Measurements from ENCODE around the gene TRPV2. TPM values are rescaled to one million over a fixed set of nuclear protein-coding genes. Genes with fewer than 3 reads are reported as not detected.

Gene TRPV2
- total and polyA plus RNA-seq, 9 of the 15 experiments (the other 6 are each of a cell fraction or from before 2014, with no cell fraction given), result 10.0 to 97.5 (median 30.3) TPM

DNA sequence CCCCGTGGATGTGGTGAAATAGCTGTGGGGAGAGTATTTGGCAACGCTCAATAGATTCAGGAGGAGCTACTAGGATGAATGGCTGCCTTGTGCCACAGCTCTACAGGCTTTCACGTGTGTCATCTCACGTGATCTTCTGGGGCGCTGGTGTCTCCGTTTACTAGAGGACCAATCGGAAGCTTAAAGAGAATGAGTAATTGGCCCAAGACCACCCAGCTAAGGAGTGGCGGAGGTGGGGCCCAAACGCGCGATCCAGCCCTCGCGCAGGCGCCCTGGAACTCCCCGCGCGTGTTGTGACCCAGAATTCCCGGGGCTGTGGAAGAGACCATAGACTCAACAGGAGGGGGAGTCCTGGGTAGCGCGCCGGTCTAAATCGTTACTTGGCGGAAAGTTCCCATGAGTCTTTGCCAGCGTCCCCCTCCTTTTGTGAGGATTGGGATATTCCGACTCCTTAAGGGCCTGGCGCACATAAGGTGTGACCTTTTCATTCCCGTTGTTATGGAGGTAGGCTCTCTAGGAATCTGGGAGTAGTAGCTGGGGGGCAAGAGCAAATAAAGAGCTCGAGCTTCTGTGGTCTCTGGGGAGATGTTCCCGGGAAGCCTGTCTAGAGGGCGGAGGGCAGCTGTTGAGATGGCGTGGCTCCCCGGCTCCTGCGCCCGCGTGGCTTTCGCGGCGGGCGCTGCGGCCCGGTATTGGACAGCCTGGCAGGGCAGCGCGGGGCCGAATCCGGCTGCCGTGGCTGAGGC, 23.4 kb downstream of the TRPV2 start (continued):
- 0 out of 2 replicates have a peak, but pooled peaks have one; percentile 7 for TF ChIP-seq ZBTB33 (CRISPR knock-in tag; IDR thresholded peaks at IDR 0.05)
- TF ChIP-seq, protein P1, sequence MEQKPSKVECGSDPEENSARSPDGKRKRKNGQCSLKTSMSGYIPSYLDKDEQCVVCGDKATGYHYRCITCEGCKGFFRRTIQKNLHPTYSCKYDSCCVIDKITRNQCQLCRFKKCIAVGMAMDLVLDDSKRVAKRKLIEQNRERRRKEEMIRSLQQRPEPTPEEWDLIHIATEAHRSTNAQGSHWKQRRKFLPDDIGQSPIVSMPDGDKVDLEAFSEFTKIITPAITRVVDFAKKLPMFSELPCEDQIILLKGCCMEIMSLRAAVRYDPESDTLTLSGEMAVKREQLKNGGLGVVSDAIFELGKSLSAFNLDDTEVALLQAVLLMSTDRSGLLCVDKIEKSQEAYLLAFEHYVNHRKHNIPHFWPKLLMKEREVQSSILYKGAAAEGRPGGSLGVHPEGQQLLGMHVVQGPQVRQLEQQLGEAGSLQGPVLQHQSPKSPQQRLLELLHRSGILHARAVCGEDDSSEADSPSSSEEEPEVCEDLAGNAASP (IDR thresholded peaks at IDR 0.05), result no peak
- peak; percentile 44 for TF ChIP-seq SAP30 (IDR thresholded peaks at IDR 0.05; ENCODE audit: borderline replicate concordance, insufficient read depth, low read depth, low read length, poor library complexity, severe bottlenecking)
- TF ChIP-seq MBD2 (IDR thresholded peaks at IDR 0.05; ENCODE audit: borderline replicate concordance, low read depth), result peak; percentile 95
- TF ChIP-seq PHF8 (IDR thresholded peaks at IDR 0.05; ENCODE audit: borderline replicate concordance, low read length), result peak; percentile 79
- peak; percentile 46; the same call in 1 of the 2 replicates for TF ChIP-seq HES1 (IDR thresholded peaks at IDR 0.05; ENCODE audit: low read depth)
- TF ChIP-seq SMAD1 (IDR thresholded peaks at IDR 0.05; ENCODE audit: low read depth, low read length, partially characterized antibody), result peak; percentile 96
- TF ChIP-seq, protein P2, sequence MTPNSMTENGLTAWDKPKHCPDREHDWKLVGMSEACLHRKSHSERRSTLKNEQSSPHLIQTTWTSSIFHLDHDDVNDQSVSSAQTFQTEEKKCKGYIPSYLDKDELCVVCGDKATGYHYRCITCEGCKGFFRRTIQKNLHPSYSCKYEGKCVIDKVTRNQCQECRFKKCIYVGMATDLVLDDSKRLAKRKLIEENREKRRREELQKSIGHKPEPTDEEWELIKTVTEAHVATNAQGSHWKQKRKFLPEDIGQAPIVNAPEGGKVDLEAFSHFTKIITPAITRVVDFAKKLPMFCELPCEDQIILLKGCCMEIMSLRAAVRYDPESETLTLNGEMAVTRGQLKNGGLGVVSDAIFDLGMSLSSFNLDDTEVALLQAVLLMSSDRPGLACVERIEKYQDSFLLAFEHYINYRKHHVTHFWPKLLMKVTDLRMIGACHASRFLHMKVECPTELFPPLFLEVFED (CRISPR knock-in tag; conservative IDR thresholded peaks at IDR 0.05), result no peak
- peak; percentile 95 for TF ChIP-seq GTF2E2 (tag; IDR thresholded peaks at IDR 0.05)
- peak; percentile 98 for TF ChIP-seq POLR2AphosphoS5 (IDR thresholded peaks at IDR 0.05; ENCODE audit: control insufficient read depth, insufficient read depth, low read depth, low read length)
- peak; percentile 27 for TF ChIP-seq NFYB (IDR thresholded peaks at IDR 0.05; ENCODE audit: extremely low read depth, insufficient read length)
- peak; percentile 31; the same call in 1 of the 2 replicates for TF ChIP-seq ZNF175 (CRISPR knock-in tag; IDR thresholded peaks at IDR 0.05; ENCODE audit: low read depth)
- peak; percentile 73; the same call in 1 of the 2 replicates for TF ChIP-seq FOXJ2 (tag; IDR thresholded peaks at IDR 0.05)
- TF ChIP-seq ESRRA (IDR thresholded peaks at IDR 0.05; ENCODE audit: borderline replicate concordance, low read depth), result peak; percentile 58
- peak; percentile 93 for TF ChIP-seq MYC (IDR thresholded peaks at IDR 0.05; ENCODE audit: low read depth, low read length)
- peak; percentile 81 for TF ChIP-seq MYC (CRISPR knock-in tag; IDR thresholded peaks at IDR 0.05; ENCODE audit: borderline replicate concordance, low read depth)
- no peak for TF ChIP-seq ZNF3 (CRISPR knock-in tag; IDR thresholded peaks at IDR 0.05)
- TF ChIP-seq ZBTB7A (IDR thresholded peaks at IDR 0.05; ENCODE audit: borderline replicate concordance, control insufficient read depth, low read depth, low read length), result peak; percentile 66; the same call in 1 of the 2 replicates
- no peak for TF ChIP-seq MAZ (CRISPR knock-in tag; conservative IDR thresholded peaks at IDR 0.05 in 1 of 2, IDR thresholded peaks at IDR 0.05 in 1 of 2)
